22Rv1 (cell line): Measurements from ENCODE around the gene TBC1D2B.

Experiments
- ZFX ChIP-seq: fragments of 450-650 bp; IDR thresholded peaks from 2 replicates; pipeline ENCODE4 v1.6.1; 2017; ENCODE audit warnings: antibody characterized with exemption, borderline replicate concordance
- TF ChIP-seq, protein P1 (sequence below): fragments of 450-650 bp; IDR thresholded peaks from 2 replicates; pipeline ENCODE4 v1.5.1; 2017; ENCODE audit warnings: mild to moderate bottlenecking

GRCh38 chr15:78109156-78109555 is 31.6 kb upstream of the TBC1D2B start:
- TF ChIP-seq, protein P1, sequence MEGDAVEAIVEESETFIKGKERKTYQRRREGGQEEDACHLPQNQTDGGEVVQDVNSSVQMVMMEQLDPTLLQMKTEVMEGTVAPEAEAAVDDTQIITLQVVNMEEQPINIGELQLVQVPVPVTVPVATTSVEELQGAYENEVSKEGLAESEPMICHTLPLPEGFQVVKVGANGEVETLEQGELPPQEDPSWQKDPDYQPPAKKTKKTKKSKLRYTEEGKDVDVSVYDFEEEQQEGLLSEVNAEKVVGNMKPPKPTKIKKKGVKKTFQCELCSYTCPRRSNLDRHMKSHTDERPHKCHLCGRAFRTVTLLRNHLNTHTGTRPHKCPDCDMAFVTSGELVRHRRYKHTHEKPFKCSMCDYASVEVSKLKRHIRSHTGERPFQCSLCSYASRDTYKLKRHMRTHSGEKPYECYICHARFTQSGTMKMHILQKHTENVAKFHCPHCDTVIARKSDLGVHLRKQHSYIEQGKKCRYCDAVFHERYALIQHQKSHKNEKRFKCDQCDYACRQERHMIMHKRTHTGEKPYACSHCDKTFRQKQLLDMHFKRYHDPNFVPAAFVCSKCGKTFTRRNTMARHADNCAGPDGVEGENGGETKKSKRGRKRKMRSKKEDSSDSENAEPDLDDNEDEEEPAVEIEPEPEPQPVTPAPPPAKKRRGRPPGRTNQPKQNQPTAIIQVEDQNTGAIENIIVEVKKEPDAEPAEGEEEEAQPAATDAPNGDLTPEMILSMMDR, result no peak
- TF ChIP-seq ZFX, result no peak
